ENCODE results near the gene TEAD4. TPM values are rescaled to one million over a fixed set of nuclear protein-coding genes. Genes with fewer than 3 reads are reported as not detected.

The TEAD4 gene
- polyA plus RNA-seq, 1 experiment = 10.3 TPM

DNA sequence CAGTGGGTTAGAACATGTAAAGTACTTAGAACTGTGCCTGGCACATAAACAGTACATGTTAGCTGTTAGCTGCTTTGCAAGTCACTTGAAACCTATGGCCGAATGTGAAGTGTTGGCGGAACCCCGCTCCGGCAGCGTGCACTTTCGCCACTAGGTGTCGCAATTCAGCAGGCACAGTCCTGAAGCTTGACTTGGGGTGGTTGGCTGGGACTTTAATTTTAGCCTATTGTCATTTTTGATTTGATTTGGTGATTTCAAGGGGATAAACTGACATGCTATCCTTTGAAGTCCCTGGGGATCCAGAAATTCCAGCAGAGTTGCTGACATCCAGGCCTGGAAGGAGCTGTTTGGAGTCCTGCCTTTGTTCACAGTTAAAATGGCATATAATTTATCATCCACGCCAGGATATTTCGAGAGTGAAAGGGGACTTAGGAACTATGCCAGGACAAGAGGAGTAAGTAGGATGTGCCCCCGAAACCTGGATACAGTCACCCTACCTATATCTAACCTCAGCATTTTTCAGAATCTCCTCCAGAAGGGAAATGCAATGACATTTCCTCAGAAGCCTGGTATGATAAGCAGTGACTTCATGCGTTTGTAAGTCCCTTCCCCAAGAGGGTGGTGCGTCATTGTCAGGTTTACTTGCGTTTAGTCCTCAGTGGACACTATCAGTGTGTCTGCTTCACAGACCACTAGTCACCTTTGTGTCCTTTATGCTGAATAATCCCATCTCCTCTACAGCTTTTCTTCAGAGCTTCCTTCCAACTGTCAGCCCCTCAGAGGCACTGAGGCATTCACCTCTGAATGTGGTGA is 114.4 kb downstream of the TEAD4 start:
- Histone ChIP-seq H3K27ac (ENCODE audit: low read depth, low read length) (no peak overlapping the region), H3K27me3 (ENCODE audit: control insufficient read depth, insufficient read depth, low read length) (peaks cover 2% of the 10 kb centered on the region), H3K9me3 (ENCODE audit: control insufficient read depth, insufficient read depth, low read length) (no peaks in the 10 kb centered on the region; the same call in 1 of the 2 replicates), H3K4me3 (ENCODE audit: low read depth, low read length) (no peak overlapping the region)
- CTCF ChIA-PET = interaction anchor here (0.6 to 4.8 kb wide), 49 partner anchors 9 to 730 kb away, joined by 3 to 187 read pairs (median 5); no protein-coding TSS in a partner anchor
- TF ChIP-seq CTCF (IDR thresholded peaks at IDR 0.05; ENCODE audit: low read depth, low read length) = peak; percentile 99
- POLR2A ChIA-PET = interaction anchor here (1.3 kb wide), 1 partner anchor 202 kb away, joined by 6 read pairs; no protein-coding TSS in a partner anchor
- peak; percentile 69 for DNase-seq (ENCODE audit: low read depth, low spot score)

DNA sequence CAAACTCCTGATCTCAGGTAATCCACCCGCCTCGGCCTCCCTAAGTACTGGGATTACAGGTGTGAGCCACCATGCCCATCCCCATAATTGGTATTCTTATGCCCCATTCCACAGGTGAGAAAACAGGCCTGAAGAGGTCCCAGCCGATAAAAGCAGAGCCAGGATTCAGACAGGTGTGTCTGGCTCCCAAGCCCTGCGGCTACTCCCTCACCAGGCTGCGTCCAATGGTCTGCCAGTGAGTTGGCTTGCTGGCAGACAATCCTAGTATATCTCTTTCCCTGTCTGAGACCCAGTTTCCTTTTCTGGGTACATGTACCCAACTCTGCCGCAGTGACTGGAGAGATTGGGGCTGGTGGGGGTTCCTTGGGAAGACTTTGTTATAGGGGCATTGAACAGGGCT is 116.1 kb downstream of the TEAD4 start:
- ChIA-PET POLR2A (interaction anchor here (0.6 to 0.7 kb wide), 2 partner anchors 62 to 141 kb away, joined by 3 read pairs; no protein-coding TSS in a partner anchor), CTCF (interaction anchor here (0.6 to 4.8 kb wide), 4 partner anchors 15 to 200 kb away, joined by 3 to 187 read pairs (median 46); no protein-coding TSS in a partner anchor)
- Histone ChIP-seq H3K27me3 (ENCODE audit: control insufficient read depth, insufficient read depth, low read length) (no peaks in the 10 kb centered on the region), H3K9me3 (ENCODE audit: control insufficient read depth, insufficient read depth, low read length) (no peaks in the 10 kb centered on the region; the same call in 1 of the 2 replicates), H3K27ac (ENCODE audit: low read depth, low read length) (no peak overlapping the region), H3K4me3 (ENCODE audit: low read depth, low read length) (no peak overlapping the region)
- TF ChIP-seq CTCF (IDR thresholded peaks at IDR 0.05; ENCODE audit: low read depth, low read length) = no peak
- no peak for DNase-seq (ENCODE audit: low read depth, low spot score)

DNA sequence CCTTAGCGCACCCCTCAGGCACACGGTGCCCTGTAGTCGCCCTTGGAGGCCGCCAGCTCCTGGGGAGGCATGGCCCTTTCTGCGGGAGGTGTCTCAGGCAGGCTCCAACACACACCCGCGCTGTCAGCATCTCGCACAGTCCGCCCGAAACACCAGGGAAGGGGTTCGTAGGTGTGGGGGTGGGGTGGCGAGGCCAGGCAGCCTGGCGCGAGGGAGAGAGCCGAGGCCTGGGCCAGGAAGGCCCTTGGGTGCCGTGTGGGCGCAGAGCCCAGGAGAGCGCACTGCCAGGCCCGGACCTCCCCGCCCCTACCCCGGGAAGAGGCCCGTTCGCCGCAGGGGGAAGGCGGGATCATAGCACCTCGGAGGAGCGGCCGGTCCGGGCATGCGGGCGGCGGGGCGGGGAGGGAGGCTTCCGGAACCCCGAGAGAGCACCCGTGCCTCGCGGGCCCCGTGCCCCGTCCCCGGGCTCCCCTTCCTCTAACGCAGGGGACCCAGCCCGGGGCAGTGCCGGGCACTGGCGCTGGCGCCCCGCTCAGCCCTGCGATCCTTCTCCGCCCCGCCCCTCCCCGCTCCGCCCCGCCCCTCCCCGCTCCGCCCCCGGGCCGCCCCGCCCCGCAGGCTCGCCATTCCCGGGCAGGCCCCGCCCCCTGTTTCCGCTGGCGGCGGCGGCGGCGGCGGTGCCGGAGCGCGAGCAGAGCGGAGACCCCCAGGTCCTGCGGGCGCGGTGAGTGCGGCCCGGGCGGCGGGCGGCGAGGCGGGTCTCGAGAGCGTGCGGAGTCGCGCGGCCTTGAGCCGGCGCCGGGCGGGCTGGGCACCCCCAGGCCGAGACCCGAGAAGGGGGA is 117.8 kb downstream of the TEAD4 start, which contains the start of gene TSPAN9:
TSS of gene TSPAN9 (plus strand) at position 650 of the 842 bp plus-strand sequence. CDS start 123,815 bp downstream, outside the sequence.
- ChIA-PET CTCF (interaction anchor here (0.6 to 4.8 kb wide), 3 partner anchors 17 to 198 kb away, joined by 3 to 187 read pairs (median 88); no protein-coding TSS in a partner anchor), POLR2A (interaction anchor here (0.6 kb wide), 1 partner anchor 25 kb away, joined by 4 read pairs; no protein-coding TSS in a partner anchor)
- Histone ChIP-seq H3K9me3 (ENCODE audit: control insufficient read depth, insufficient read depth, low read length) (no peaks in the 10 kb centered on the region; the same call in 1 of the 2 replicates), H3K4me3 (ENCODE audit: low read depth, low read length) (peak within 1 kb of the TSS; percentile 82), H3K27ac (ENCODE audit: low read depth, low read length) (peak within 1 kb of the TSS; percentile 57), H3K27me3 (ENCODE audit: control insufficient read depth, insufficient read depth, low read length) (no peaks in the 10 kb centered on the region)
- no peak for TF ChIP-seq CTCF (IDR thresholded peaks at IDR 0.05; ENCODE audit: low read depth, low read length)
- DNase-seq (ENCODE audit: low read depth, low spot score) = no peak

DNA sequence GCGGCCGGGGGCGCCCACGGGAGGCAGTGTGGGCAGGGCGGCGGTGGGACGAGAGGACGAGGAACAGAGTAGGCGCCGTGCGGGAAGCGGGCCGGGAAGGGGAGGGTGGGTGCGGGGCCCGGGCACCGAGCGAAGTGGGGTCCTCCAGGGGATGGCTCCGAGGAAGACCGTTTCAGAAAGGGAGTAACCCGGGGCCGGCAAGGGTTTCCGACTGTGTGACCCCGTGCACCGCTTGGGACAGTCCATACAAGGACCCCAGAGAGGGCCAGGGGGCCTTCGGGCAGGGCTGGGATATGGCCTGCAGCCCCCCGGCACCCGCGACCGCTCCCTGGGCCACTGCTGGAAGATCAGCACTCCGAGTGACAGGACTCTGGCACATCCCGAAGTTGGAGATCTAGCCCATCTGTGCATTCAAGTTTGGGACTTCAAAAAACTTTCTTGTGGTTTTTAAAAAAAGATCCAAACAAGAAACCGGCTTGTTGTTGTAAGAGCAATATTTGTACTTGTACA is 118.4 kb downstream of the TEAD4 start:
- DNase-seq (ENCODE audit: low read depth, low spot score) = no peak
- Histone ChIP-seq H3K4me3 (ENCODE audit: low read depth, low read length) (peak overlapping the region; percentile 82), H3K27me3 (ENCODE audit: control insufficient read depth, insufficient read depth, low read length) (no peaks in the 10 kb centered on the region), H3K27ac (ENCODE audit: low read depth, low read length) (peak overlapping the region; percentile 57), H3K9me3 (ENCODE audit: control insufficient read depth, insufficient read depth, low read length) (no peaks in the 10 kb centered on the region; the same call in 1 of the 2 replicates)
- POLR2A ChIA-PET = interaction anchor here (1.1 kb wide), 1 partner anchor 23 kb away, joined by 4 read pairs; no protein-coding TSS in a partner anchor
- CTCF ChIA-PET = interaction anchor here (0.6 to 1.8 kb wide), 4 partner anchors 57 to 223 kb away, joined by 3 to 5 read pairs (median 4); no protein-coding TSS in a partner anchor
- TF ChIP-seq CTCF (IDR thresholded peaks at IDR 0.05; ENCODE audit: low read depth, low read length) = no peak

Measured in AG04450 (cell line).